Measurements from ENCODE around the gene CDK5.
"Not testable (repeated sequence)": the region's sequence is repeated elsewhere in the genome, so short reads cannot be mapped to it uniquely, and the experiment has no call there.

CDK5 gene

GRCh38 chr7:151056283-151056665 lies 1.4 kb downstream of the CDK5 start:
- DNase-seq = no peak

- no peak for DNase-seq
These were observed 3.9 kb downstream of the CDK5 start for GRCh38 chr7:151053751-151054150.

- no peak for DNase-seq
These were observed 4.6 kb downstream of the CDK5 start for GRCh38 chr7:151053096-151053495.

- DNase-seq = no peak
These were observed 6.6 kb downstream of the CDK5 start for GRCh38 chr7:151051108-151051507.

- no peak for DNase-seq
These were observed 8.7 kb downstream of the CDK5 start for GRCh38 chr7:151048911-151049463.

- no peak for DNase-seq
These were observed 9.5 kb downstream of the CDK5 start, which contains the start of gene ASIC3 for GRCh38 chr7:151047976-151048815. Gene ASIC3 (plus strand): TSS chr7:151048531. CDS start chr7:151048886, 355 bp downstream.

GRCh38 chr7:151046603-151047573 lies 10.8 kb downstream of the CDK5 start:
- no peak for DNase-seq

GRCh38 chr7:151045967-151046366 lies 11.7 kb downstream of the CDK5 start:
- no peak for DNase-seq

- no peak for DNase-seq
These were observed 12.4 kb downstream of the CDK5 start for GRCh38 chr7:151045262-151045661.

GRCh38 chr7:151043959-151044358 lies 13.7 kb downstream of the CDK5 start:
- no peak for DNase-seq

GRCh38 chr7:151043449-151043848 lies 14.2 kb downstream of the CDK5 start:
- DNase-seq = not testable (repeated sequence)

- no peak for DNase-seq
These were observed 16.9 kb downstream of the CDK5 start for GRCh38 chr7:151040616-151041375.

GRCh38 chr7:151039850-151040548 lies 17.7 kb downstream of the CDK5 start:
- no peak for DNase-seq

GRCh38 chr7:151038951-151039849 lies 18.5 kb downstream of the CDK5 start:
- DNase-seq = peak; percentile 26

GRCh38 chr7:151035902-151036301 lies 21.8 kb downstream of the CDK5 start:
- no peak for DNase-seq

- no peak for DNase-seq
These were observed 22.5 kb downstream of the CDK5 start for GRCh38 chr7:151035026-151035717.

GRCh38 chr7:151034312-151035025 lies 23.2 kb downstream of the CDK5 start:
- no peak for DNase-seq

GRCh38 chr7:151033864-151034249 lies 23.8 kb downstream of the CDK5 start:
- DNase-seq = no peak

Data from NCI-H345 (cell line).